GM12873 (cell line): ENCODE measurements around the gene RPUSD3.

Experiments used
- TF ChIP-seq, protein P1 (sequence below): IDR thresholded peaks from 2 replicates; pipeline ENCODE4 v1.5.1; 2012; ENCODE audit warnings: low read depth, mild to moderate bottlenecking, moderate library complexity, low read length, control low read depth; ENCODE audit not compliant: insufficient read depth; ENCODE audit errors: missing control alignments

The RPUSD3 gene

DNA sequence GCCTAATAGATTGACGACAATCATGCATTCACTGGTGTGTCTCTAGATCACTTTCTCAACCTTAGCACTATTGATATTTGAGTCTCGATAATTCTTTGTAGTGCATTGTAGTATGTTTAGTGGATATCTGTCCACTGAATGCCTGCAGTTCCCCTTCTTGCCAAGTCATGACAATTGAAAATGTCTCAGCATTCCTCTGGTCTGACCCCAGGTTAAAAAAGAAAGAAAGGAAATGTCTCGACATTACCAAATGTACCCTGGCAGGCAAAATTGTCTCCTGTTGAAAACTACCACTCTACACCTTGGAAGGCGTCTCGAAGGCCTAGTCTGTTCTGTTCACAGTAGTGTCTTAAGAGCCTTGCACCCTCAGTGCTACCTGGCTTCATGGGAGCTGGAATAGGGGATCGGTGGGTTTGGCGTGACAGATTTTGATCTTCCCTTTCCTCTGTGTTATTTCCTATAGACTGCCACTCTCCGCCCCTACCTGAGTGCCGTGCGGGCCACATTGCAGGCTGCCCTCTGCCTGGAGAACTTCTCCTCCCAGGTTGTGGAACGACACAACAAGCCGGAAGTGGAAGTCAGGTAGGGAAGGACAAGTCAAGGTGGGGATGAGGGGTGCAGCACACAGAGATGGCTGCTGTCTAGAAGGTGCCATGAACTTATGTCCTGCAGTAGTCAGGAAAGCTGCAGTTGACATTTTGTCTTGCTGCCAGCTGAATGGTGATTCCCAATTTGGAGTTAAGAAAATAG lies 46.4 kb downstream of the RPUSD3 start:
- TF ChIP-seq, protein P1, sequence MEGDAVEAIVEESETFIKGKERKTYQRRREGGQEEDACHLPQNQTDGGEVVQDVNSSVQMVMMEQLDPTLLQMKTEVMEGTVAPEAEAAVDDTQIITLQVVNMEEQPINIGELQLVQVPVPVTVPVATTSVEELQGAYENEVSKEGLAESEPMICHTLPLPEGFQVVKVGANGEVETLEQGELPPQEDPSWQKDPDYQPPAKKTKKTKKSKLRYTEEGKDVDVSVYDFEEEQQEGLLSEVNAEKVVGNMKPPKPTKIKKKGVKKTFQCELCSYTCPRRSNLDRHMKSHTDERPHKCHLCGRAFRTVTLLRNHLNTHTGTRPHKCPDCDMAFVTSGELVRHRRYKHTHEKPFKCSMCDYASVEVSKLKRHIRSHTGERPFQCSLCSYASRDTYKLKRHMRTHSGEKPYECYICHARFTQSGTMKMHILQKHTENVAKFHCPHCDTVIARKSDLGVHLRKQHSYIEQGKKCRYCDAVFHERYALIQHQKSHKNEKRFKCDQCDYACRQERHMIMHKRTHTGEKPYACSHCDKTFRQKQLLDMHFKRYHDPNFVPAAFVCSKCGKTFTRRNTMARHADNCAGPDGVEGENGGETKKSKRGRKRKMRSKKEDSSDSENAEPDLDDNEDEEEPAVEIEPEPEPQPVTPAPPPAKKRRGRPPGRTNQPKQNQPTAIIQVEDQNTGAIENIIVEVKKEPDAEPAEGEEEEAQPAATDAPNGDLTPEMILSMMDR = no peak

DNA sequence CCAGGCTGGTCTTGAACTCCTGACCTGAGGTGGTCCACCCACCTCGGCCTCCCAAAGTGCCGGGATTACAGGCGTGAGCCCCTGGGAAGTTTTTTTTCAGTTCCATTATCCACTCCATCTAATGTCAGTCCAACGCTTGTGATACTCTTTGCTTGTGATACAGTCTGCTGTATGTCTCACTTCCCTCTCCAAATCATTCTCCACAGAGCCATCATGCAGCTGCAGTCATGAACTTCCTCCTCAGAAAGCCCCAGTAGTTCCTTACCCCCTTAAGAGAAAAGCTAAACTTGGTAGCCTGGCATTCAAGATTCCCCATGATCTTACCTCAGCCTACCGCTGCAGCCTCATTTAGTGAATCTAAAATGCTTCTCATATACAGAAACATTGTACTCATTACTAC lies 48.6 kb downstream of the RPUSD3 start:
- TF ChIP-seq, protein P1 = no peak

DNA sequence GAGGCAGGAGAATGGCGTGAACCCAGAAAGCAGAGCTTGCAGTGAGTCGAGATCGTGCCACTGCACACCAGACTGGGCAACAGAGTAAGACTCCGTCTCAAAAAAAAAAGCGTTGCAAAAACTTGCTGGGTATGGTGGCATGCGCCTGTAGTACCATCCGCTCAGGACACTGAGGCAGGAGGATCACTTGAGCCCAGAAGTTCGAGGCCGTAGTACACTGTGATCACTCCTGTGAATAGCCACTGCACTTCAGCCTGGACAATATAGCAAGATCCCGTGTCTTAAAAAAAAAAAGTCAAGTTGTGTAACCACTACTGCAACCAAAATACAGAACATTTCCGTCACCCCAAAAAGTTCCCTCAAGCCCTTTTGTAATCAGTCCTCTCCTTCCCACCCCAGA lies 49.4 kb downstream of the RPUSD3 start:
- TF ChIP-seq, protein P1 = no peak

DNA sequence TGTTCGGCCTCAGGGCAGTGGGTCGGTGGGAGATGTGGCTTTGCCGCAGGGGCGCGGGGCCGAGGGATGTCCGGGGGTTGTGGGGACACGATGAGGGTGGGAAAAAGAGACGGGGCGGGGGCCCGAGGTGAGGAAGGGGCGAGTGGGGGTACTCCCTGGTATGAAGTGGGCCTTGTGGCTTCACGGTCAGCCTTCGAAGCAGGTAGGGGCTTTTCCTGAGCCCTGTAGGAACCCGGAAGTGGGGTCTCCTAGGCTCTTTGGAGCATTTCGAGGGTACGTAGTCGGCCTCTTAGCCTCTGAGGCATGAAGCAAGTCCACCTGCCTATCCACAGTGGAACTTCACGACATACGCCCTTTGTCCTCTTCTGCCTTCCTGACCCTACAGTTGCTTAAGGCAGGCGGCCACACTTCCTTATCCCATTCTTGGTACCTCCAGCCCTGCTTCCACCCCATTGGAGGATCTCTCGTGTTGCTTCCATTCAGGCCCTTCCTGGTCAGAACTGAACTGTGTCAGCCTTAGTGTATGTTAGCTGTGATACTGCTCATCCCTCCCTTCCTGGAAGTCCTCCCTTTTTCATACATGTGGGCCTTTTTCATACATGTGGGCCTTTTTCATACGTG lies 50.5 kb downstream of the RPUSD3 start:
- TF ChIP-seq, protein P1 = no peak

DNA sequence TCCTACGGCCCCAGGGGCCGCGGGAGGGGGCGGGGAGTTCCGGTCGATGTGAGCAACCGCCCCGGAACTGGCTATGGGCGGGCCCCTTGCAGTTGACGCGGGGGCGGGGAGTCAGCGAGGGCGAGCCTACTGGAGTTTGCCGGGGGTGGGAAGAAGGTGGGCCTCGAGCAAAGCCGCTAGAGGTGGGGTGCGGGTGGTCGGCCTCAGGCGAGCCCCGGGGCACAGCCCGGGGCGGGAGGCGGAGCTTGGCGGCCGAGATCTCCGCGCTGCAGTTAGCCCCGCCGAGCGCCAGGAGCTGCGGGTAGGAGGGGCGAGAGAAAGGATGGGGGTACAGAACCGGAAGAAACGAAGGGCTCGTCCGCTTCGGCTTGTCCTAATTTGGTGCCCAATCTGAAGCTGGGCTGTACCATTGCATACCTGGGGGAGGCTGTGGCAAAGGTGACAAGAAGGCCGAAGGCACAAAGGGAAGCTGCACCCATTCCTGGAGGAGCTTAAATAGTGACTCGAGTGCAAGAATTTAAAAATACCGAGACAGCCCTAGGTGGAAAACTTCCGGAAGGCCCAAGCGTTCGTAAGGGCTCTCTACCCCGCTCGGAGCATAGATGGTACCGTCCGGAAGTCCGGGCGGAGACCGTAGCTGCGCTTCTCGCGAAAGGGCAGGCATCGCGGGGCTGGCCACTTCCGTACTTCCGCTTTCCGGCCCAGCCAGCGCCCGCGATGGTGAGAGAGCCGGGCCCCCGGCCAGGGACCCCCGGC lies 51.2 kb downstream of the RPUSD3 start, which contains the start of the genes ARPC4 and TADA3:
Gene ARPC4, plus strand, starts transcription at position 678 of the 756 bp plus-strand sequence. Its CDS starts 40 bp downstream, at position 718.
Gene TADA3, minus strand, starts transcription at position 69 of the 756 bp plus-strand sequence. CDS start 1,007 bp downstream, outside the sequence.
- TF ChIP-seq, protein P1 = no peak

DNA sequence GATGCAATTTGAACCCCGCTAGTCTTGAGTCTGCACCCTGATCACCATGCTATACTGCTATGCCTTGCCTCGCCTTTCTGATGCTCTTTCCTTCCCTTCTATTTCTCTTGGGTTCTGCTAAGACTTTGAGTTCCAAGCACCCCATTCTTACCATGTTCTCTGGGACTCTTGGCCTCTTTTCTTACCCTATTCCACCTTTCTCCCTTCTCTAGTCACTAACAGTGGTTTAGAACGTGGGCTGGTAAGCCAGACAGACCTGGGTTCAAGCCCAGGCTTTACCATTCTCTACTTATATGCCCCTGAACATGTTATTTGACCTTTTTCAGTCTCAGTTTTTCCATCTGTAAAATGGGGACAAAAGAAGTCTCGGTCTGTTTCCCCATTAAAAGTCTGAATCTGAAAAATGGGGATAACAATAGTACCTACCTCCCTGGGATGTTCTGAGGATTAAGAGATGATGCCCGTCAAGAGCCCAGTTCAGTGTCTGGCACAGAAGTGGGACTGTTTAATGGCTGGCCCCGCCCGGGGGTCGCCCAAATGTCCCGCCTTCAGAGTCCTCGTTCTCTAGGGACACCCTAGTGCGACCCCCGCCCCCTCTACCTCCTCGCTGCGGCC lies 51.9 kb downstream of the RPUSD3 start:
- TF ChIP-seq, protein P1 = no peak
